HepG2 (cell line): ENCODE data around the gene RBM12. TPM values are rescaled to one million over a fixed set of nuclear protein-coding genes. Genes with fewer than 3 reads are reported as not detected.

Experiments
- ARID4A ChIP-seq: sonication (generic); formaldehyde crosslinking; IDR thresholded peaks from 2 replicates; pipeline ENCODE4 v1.5.0; 2020; ENCODE audit warnings: mild to moderate bottlenecking, missing genetic modification reagents, borderline replicate concordance
- CSRNP2 ChIP-seq: sonication (generic); formaldehyde crosslinking; conservative IDR thresholded peaks from 2 replicates; pipeline ENCODE4 v1.8.0; 2022; ENCODE audit warnings: low read depth, missing genetic modification reagents
- HOXD1 ChIP-seq: sonication (generic); formaldehyde crosslinking; IDR thresholded peaks from 2 replicates; pipeline ENCODE4 v1.5.0; 2020; ENCODE audit warnings: missing genetic modification reagents
- MAFK ChIP-seq, 2 experiments: IDR thresholded peaks in 1 of 2; conservative IDR thresholded peaks in 1 of 2; 2 replicates each; pipeline ENCODE4 v1.6.1; 2011; ENCODE audit warnings: improper control_type of control experiment in 2 of 2, low read length in 2 of 2
- MTF1 ChIP-seq: sonication (generic); formaldehyde crosslinking; IDR thresholded peaks from 2 replicates; pipeline ENCODE4 v1.5.0; 2020; ENCODE audit warnings: missing genetic modification reagents
- NCOR1 ChIP-seq: fragments of 200-600 bp; sonication (generic); IDR thresholded peaks from 2 replicates; pipeline ENCODE4 v1.7.0; 2017; ENCODE audit warnings: antibody characterized with exemption, low read length, borderline replicate concordance
- PHF21A ChIP-seq: sonication (generic); formaldehyde crosslinking; IDR thresholded peaks from 2 replicates; pipeline ENCODE4 v1.5.0; 2020; ENCODE audit warnings: mild to moderate bottlenecking, missing genetic modification reagents
- SNAPC2 ChIP-seq: sonication (generic); formaldehyde crosslinking; IDR thresholded peaks from 2 replicates; pipeline ENCODE4 v1.8.1; 2022; ENCODE audit warnings: mild to moderate bottlenecking, missing genetic modification reagents
- SOX13 ChIP-seq, 3 experiments: fragments of 450-650 bp in 1 of 3; sonication (generic) in 1 of 3; formaldehyde crosslinking in 1 of 3; IDR thresholded peaks in 2 of 3; conservative IDR thresholded peaks in 1 of 3; 2 replicates each; pipeline versions ENCODE4 v1.5.0 to v1.6.1; 2016 to 2020; ENCODE audit warnings: antibody characterized with exemption in 1 of 3, mild to moderate bottlenecking in 1 of 3, missing compliant biosample characterization in 1 of 3, missing genetic modification reagents in 1 of 3, moderate library complexity in 1 of 3
- YEATS4 ChIP-seq: sonication (generic); formaldehyde crosslinking; IDR thresholded peaks from 2 replicates; pipeline ENCODE4 v1.4.0; 2020; ENCODE audit warnings: missing genetic modification reagents, borderline replicate concordance
- ZBTB3 ChIP-seq: sonication (generic); formaldehyde crosslinking; IDR thresholded peaks from 2 replicates; pipeline ENCODE4 v1.4.0; 2020; ENCODE audit warnings: low read depth, mild to moderate bottlenecking, moderate library complexity, missing genetic modification reagents, borderline replicate concordance
- ZBTB7A ChIP-seq: sonication (generic); formaldehyde crosslinking; IDR thresholded peaks from 2 replicates; pipeline ENCODE4 v1.8.0; 2022; ENCODE audit warnings: mild to moderate bottlenecking, missing genetic modification reagents
- ZFP62 ChIP-seq: sonication (generic); formaldehyde crosslinking; IDR thresholded peaks from 2 replicates; pipeline ENCODE4 v1.4.0; 2020; ENCODE audit warnings: missing genetic modification reagents
- ZMYM3 ChIP-seq: sonication (generic); formaldehyde crosslinking; IDR thresholded peaks from 2 replicates; pipeline ENCODE4 v1.5.1; 2020; ENCODE audit warnings: mild to moderate bottlenecking, missing genetic modification reagents
- ZNF235 ChIP-seq: sonication (generic); formaldehyde crosslinking; IDR thresholded peaks from 2 replicates; pipeline ENCODE4 v1.8.1; 2023; ENCODE audit warnings: mild to moderate bottlenecking, missing genetic modification reagents, borderline replicate concordance
- ZNF335 ChIP-seq: sonication (generic); formaldehyde crosslinking; IDR thresholded peaks from 2 replicates; pipeline ENCODE4 v1.4.0; 2020; ENCODE audit warnings: missing genetic modification reagents
- ZNF362 ChIP-seq: sonication (generic); formaldehyde crosslinking; IDR thresholded peaks from 2 replicates; pipeline ENCODE4 v1.4.0; 2020; ENCODE audit warnings: missing genetic modification reagents, mild to moderate bottlenecking, borderline replicate concordance
- ZNF567 ChIP-seq: sonication (generic); formaldehyde crosslinking; IDR thresholded peaks from 2 replicates; pipeline ENCODE4 v1.8.1; 2023; ENCODE audit warnings: mild to moderate bottlenecking, missing genetic modification reagents, borderline replicate concordance
- ZNF589 ChIP-seq: sonication (generic); formaldehyde crosslinking; conservative IDR thresholded peaks from 2 replicates; pipeline ENCODE4 v1.8.0; 2022; ENCODE audit warnings: mild to moderate bottlenecking, moderate library complexity, missing genetic modification reagents
- ZNF605 ChIP-seq: sonication (generic); formaldehyde crosslinking; IDR thresholded peaks from 2 replicates; pipeline ENCODE4 v1.8.0; 2022; ENCODE audit warnings: mild to moderate bottlenecking, missing genetic modification reagents
- polyA plus RNA-seq, 8 experiments: library from polyadenylated mRNA; depleted of rRNA in 3 of 8; stranded (reverse) in 7 of 8; unstranded in 1 of 8; fragments of >200 nt; fragmentation: Illumina TruSeq in 4 of 8; extraction: Trizol in 4 of 8; gene quantifications; 2 replicates each; pipeline versions ENCODE4 v1.2.1 to v1.2.3, GENCODE V29; 2011 to 2016; ENCODE audit warnings: low read depth in 4 of 8, missing spikeins in 1 of 8, mixed read lengths in 1 of 8; ENCODE audit not compliant: insufficient read depth in 1 of 8
- total RNA-seq, 5 experiments: library from RNA; depleted of rRNA; stranded (reverse); fragments of >200 nt; fragmentation: Illumina TruSeq; extraction: Trizol; gene quantifications; 2 replicates each; pipeline ENCODE4 v1.2.3, GENCODE V29; 2016; ENCODE audit warnings: low read depth in 1 of 5

Gene RBM12
- total and polyA plus RNA-seq, 2 of the 13 experiments (the other 11 are each of a cell fraction or from before 2014, with no cell fraction given) = 97.9 to 104 TPM

GRCh38 chr20:35616465-35617396, 48.0 kb downstream of the RBM12 start (continued):
- TF ChIP-seq CSRNP2 (CRISPR knock-in tag) (no peak), ZNF605 (CRISPR knock-in tag) (peak; percentile 63; the same call in 1 of the 2 replicates), PHF21A (CRISPR knock-in tag) (peak; percentile 58; the same call in 1 of the 2 replicates), ZFP62 (CRISPR knock-in tag) (no peak), ARID4A (CRISPR knock-in tag) (peak; percentile 61; the same call in 1 of the 2 replicates), MAFK (conservative IDR thresholded peaks at IDR 0.05 in 1 of 2, IDR thresholded peaks at IDR 0.05 in 1 of 2; ENCODE audit: low read length in 2 of 2) (no peak), SNAPC2 (CRISPR knock-in tag) (peak; percentile 22; the same call in 1 of the 2 replicates), NCOR1 (peak; percentile 69; the same call in 1 of the 2 replicates), ZNF362 (CRISPR knock-in tag) (peak; percentile 100), ZBTB7A (CRISPR knock-in tag) (peak; percentile 36; the same call in 1 of the 2 replicates), ZNF235 (CRISPR knock-in tag) (peak; percentile 80; the same call in 1 of the 2 replicates), YEATS4 (CRISPR knock-in tag) (peak; percentile 85), HOXD1 (CRISPR knock-in tag) (peak; percentile 92; the same call in 1 of the 2 replicates), ZMYM3 (peak; percentile 100), MTF1 (no peak), ZNF335 (peak; percentile 33), SOX13 (IDR thresholded peaks at IDR 0.05) (no peak; the same call in 1 of the 2 replicates), SOX13 (CRISPR knock-in tag; conservative IDR thresholded peaks at IDR 0.05 in 1 of 2, IDR thresholded peaks at IDR 0.05 in 1 of 2) (peak in 1 of 2 experiments; percentile 29; a peak in 1 of 4 replicates), ZNF567 (no peak), ZNF589 (CRISPR knock-in tag) (no peak; the same call in 1 of the 2 replicates), ZBTB3 (CRISPR knock-in tag) (no peak)
